HepG2 (cell line): ENCODE measurements around the gene SNX3. TPM values are rescaled to one million over a fixed set of nuclear protein-coding genes. Genes with fewer than 3 reads are reported as not detected.

Experiments
- ATM ChIP-seq: fragments of 450-650 bp; IDR thresholded peaks from 2 replicates; pipeline ENCODE4 v1.7.1; 2017; ENCODE audit warnings: mild to moderate bottlenecking, borderline replicate concordance
- DR1 ChIP-seq: sonication (generic); formaldehyde crosslinking; IDR thresholded peaks from 2 replicates; pipeline ENCODE4 v1.8.0; 2021; ENCODE audit warnings: mild to moderate bottlenecking, missing genetic modification reagents, inconsistent platforms
- HNRNPUL1 ChIP-seq: fragments of 200-400 bp; formaldehyde crosslinking; IDR thresholded peaks from 2 replicates; pipeline ENCODE4 v1.6.1; 2017; ENCODE audit warnings: low read depth, mild to moderate bottlenecking, low read length, moderate library complexity
- MEF2D ChIP-seq: sonication (generic); formaldehyde crosslinking; IDR thresholded peaks from 2 replicates; pipeline ENCODE4 v1.5.1; 2020; ENCODE audit warnings: mild to moderate bottlenecking, missing genetic modification reagents
- NR3C1 ChIP-seq: sonication (generic); formaldehyde crosslinking; IDR thresholded peaks from 2 replicates; pipeline ENCODE4 v1.4.0; 2020; ENCODE audit warnings: missing genetic modification reagents
- SRSF9 ChIP-seq: fragments of 200-400 bp; formaldehyde crosslinking; IDR thresholded peaks from 2 replicates; pipeline ENCODE4 v1.6.1; 2018; ENCODE audit warnings: borderline replicate concordance, mild to moderate bottlenecking, low read depth, low read length; ENCODE audit not compliant: insufficient read depth, poor library complexity, severe bottlenecking
- TAF15 ChIP-seq: fragments of 200-400 bp; formaldehyde crosslinking; IDR thresholded peaks from one replicate; pipeline ENCODE4 v1.6.1; 2018; ENCODE audit warnings: mild to moderate bottlenecking, low read depth, low read length; ENCODE audit not compliant: poor library complexity, severe bottlenecking
- TEAD3 ChIP-seq: optimal IDR thresholded peaks from 2 replicates; pipeline ENCODE3; 2016; ENCODE audit warnings: borderline replicate concordance
- TFDP1 ChIP-seq: IDR thresholded peaks from 2 replicates; pipeline ENCODE4 v1.6.1; 2016; ENCODE audit warnings: missing compliant biosample characterization, missing genetic modification reagents, borderline replicate concordance
- ZFP36L1 ChIP-seq: sonication (generic); formaldehyde crosslinking; IDR thresholded peaks from 2 replicates; pipeline ENCODE4 v1.8.0; 2022; ENCODE audit warnings: mild to moderate bottlenecking, missing genetic modification reagents, moderate library complexity
- ZNF333 ChIP-seq: sonication (generic); formaldehyde crosslinking; IDR thresholded peaks from 2 replicates; pipeline ENCODE4 v1.4.0; 2020; ENCODE audit warnings: mild to moderate bottlenecking, missing genetic modification reagents, borderline replicate concordance
- ZNF44 ChIP-seq: sonication (generic); formaldehyde crosslinking; IDR thresholded peaks from 2 replicates; pipeline ENCODE4 v1.5.1; 2020; ENCODE audit warnings: mild to moderate bottlenecking, missing genetic modification reagents
- ZNF562 ChIP-seq: sonication (generic); formaldehyde crosslinking; IDR thresholded peaks from 2 replicates; pipeline ENCODE4 v1.8.0; 2022; ENCODE audit warnings: missing genetic modification reagents, borderline replicate concordance
- ZNF839 ChIP-seq: sonication (generic); formaldehyde crosslinking; IDR thresholded peaks from 2 replicates; pipeline ENCODE4 v1.4.0; 2020; ENCODE audit warnings: missing genetic modification reagents, mild to moderate bottlenecking, borderline replicate concordance
- ZNF891 ChIP-seq: sonication (generic); formaldehyde crosslinking; IDR thresholded peaks from 2 replicates; pipeline ENCODE4 v1.5.0; 2020; ENCODE audit warnings: mild to moderate bottlenecking, missing genetic modification reagents
- polyA plus RNA-seq, 8 experiments: library from polyadenylated mRNA; depleted of rRNA in 3 of 8; stranded (reverse) in 7 of 8; unstranded in 1 of 8; fragments of >200 nt; fragmentation: Illumina TruSeq in 4 of 8; extraction: Trizol in 4 of 8; gene quantifications; 2 replicates each; pipeline versions ENCODE4 v1.2.1 to v1.2.3, GENCODE V29; 2011 to 2016; ENCODE audit warnings: low read depth in 4 of 8, missing spikeins in 1 of 8, mixed read lengths in 1 of 8; ENCODE audit not compliant: insufficient read depth in 1 of 8
- total RNA-seq, 5 experiments: library from RNA; depleted of rRNA; stranded (reverse); fragments of >200 nt; fragmentation: Illumina TruSeq; extraction: Trizol; gene quantifications; 2 replicates each; pipeline ENCODE4 v1.2.3, GENCODE V29; 2016; ENCODE audit warnings: low read depth in 1 of 5
- TF ChIP-seq, protein P1 (sequence below): sonication (generic); formaldehyde crosslinking; IDR thresholded peaks from 2 replicates; pipeline ENCODE4 v1.4.0; 2020; ENCODE audit warnings: missing genetic modification reagents
- TF ChIP-seq, protein P2 (sequence below): sonication (generic); formaldehyde crosslinking; IDR thresholded peaks from 2 replicates; pipeline ENCODE4 v1.8.1; 2023; ENCODE audit warnings: mild to moderate bottlenecking, missing genetic modification reagents
- TF ChIP-seq, protein P3 (sequence below), 2 experiments: sonication (generic) in 1 of 2; formaldehyde crosslinking in 1 of 2; IDR thresholded peaks; 2 replicates each; pipeline versions ENCODE4 v1.4.0 to v1.6.1; 2016 to 2020; ENCODE audit warnings: borderline replicate concordance in 1 of 2, low read depth in 1 of 2, mild to moderate bottlenecking in 1 of 2, missing genetic modification reagents in 1 of 2

Gene SNX3
- total and polyA plus RNA-seq, 2 of the 13 experiments (the other 11 are each of a cell fraction or from before 2014, with no cell fraction given): 84.9 to 226 TPM

DNA sequence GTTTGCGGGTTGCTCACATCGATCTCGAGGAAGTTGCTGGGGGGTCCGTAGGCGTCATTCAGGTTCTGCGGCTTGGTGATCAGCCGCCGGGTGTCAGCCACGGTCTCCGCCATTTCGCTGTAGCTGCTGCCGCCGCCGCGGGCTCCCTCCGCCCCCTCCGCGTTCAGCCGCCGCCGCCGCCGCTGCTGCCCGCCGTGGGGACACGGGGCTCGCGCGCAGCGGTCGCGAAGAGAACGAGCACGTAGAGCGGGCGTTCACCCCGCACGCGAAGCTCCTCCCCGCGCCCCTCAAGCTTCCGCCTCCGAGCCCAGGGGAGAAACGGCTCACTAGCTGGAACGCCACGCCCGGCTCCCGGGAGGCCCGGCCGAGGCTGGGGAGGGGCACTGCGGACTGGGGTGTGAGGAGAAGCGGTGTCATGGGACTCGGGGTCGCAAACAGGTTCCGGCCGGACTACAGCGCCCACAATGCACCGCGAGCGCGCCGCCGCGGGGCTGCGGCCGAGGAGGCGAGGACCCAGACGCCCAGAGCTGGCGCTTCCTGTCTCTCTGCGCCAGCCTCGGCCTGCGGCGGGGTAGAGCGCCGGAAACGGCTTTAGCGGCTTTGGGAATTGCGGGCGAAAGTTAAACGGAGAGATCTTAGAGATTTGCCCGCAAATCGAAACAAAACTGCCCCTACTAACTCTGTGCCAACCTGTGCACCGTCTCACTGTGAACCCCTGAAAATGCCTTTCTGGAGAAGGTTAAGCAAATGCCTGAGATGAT, at the start of gene SNX3 (continued):
- no peak for TF ChIP-seq SRSF9
- no peak for TF ChIP-seq ZNF839 (CRISPR knock-in tag)
- no peak for TF ChIP-seq TAF15
- peak; percentile 33; the same call in 1 of the 2 replicates for TF ChIP-seq ZNF891 (CRISPR knock-in tag)
- no peak for TF ChIP-seq ATM
- no peak for TF ChIP-seq ZNF562
- TF ChIP-seq DR1 (CRISPR knock-in tag): no peak; the same call in 1 of the 2 replicates
- TF ChIP-seq ZNF333: peak; percentile 48; the same call in 1 of the 2 replicates
- peak; percentile 86 for TF ChIP-seq TEAD3 (CRISPR knock-in tag)
- no peak for TF ChIP-seq ZNF44 (CRISPR knock-in tag)
- TF ChIP-seq NR3C1 (CRISPR knock-in tag): no peak
- TF ChIP-seq ZFP36L1 (CRISPR knock-in tag): peak; percentile 86
- TF ChIP-seq, protein P1, sequence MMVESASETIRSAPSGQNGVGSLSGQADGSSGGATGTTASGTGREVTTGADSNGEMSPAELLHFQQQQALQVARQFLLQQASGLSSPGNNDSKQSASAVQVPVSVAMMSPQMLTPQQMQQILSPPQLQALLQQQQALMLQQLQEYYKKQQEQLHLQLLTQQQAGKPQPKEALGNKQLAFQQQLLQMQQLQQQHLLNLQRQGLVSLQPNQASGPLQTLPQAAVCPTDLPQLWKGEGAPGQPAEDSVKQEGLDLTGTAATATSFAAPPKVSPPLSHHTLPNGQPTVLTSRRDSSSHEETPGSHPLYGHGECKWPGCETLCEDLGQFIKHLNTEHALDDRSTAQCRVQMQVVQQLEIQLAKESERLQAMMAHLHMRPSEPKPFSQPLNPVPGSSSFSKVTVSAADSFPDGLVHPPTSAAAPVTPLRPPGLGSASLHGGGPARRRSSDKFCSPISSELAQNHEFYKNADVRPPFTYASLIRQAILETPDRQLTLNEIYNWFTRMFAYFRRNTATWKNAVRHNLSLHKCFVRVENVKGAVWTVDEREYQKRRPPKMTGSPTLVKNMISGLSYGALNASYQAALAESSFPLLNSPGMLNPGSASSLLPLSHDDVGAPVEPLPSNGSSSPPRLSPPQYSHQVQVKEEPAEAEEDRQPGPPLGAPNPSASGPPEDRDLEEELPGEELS (CRISPR knock-in tag): peak; percentile 54; the same call in 1 of the 2 replicates
- TF ChIP-seq, protein P2, sequence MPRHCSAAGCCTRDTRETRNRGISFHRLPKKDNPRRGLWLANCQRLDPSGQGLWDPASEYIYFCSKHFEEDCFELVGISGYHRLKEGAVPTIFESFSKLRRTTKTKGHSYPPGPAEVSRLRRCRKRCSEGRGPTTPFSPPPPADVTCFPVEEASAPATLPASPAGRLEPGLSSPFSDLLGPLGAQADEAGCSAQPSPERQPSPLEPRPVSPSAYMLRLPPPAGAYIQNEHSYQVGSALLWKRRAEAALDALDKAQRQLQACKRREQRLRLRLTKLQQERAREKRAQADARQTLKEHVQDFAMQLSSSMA (CRISPR knock-in tag): no peak
- TF ChIP-seq HNRNPUL1: no peak
- 0 out of 2 replicates have a peak, but pooled peaks have one; percentile 24 for TF ChIP-seq MEF2D (CRISPR knock-in tag)
- TF ChIP-seq, protein P3, sequence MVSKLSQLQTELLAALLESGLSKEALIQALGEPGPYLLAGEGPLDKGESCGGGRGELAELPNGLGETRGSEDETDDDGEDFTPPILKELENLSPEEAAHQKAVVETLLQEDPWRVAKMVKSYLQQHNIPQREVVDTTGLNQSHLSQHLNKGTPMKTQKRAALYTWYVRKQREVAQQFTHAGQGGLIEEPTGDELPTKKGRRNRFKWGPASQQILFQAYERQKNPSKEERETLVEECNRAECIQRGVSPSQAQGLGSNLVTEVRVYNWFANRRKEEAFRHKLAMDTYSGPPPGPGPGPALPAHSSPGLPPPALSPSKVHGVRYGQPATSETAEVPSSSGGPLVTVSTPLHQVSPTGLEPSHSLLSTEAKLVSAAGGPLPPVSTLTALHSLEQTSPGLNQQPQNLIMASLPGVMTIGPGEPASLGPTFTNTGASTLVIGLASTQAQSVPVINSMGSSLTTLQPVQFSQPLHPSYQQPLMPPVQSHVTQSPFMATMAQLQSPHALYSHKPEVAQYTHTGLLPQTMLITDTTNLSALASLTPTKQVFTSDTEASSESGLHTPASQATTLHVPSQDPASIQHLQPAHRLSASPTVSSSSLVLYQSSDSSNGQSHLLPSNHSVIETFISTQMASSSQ (IDR thresholded peaks at IDR 0.05; ENCODE audit: low read depth): no peak
- TF ChIP-seq, protein P3 (CRISPR knock-in tag; IDR thresholded peaks at IDR 0.05; ENCODE audit: borderline replicate concordance): no peak
- TF ChIP-seq TFDP1 (CRISPR knock-in tag): peak; percentile 58; the same call in 1 of the 2 replicates
